ENCODE data around the gene SELL.
"Not testable (repeated sequence)": the region's sequence is repeated elsewhere in the genome, so short reads cannot be mapped to it uniquely, and the experiment has no call there.

The SELL gene

GRCh38 chr1:169662680-169663079 is 48.7 kb downstream of the SELL start:
- H3K27ac Mint-ChIP-seq, H3K36me3 Mint-ChIP-seq, H3K27me3 Mint-ChIP-seq, H3K4me3 Mint-ChIP-seq, H3K9me3 Mint-ChIP-seq, ATAC-seq: not testable (repeated sequence)
- peaks cover 46% of the 10 kb centered on the region for H3K4me1 Mint-ChIP-seq

- ATAC-seq, H3K4me3 Mint-ChIP-seq, H3K9me3 Mint-ChIP-seq, H3K36me3 Mint-ChIP-seq, H3K27me3 Mint-ChIP-seq: not testable (repeated sequence)
- Mint-ChIP-seq H3K4me1 (peaks cover 51% of the 10 kb centered on the region), H3K27ac (peak overlapping the region; percentile 40)
Measured at GRCh38 chr1:169661066-169661465, 50.4 kb downstream of the SELL start.

- H3K36me3 Mint-ChIP-seq, H3K27me3 Mint-ChIP-seq, H3K4me3 Mint-ChIP-seq, H3K9me3 Mint-ChIP-seq, ATAC-seq: not testable (repeated sequence)
- H3K4me1 Mint-ChIP-seq, result peaks cover 67% of the 10 kb centered on the region
- H3K27ac Mint-ChIP-seq, result peak overlapping the region; percentile 55
Measured at GRCh38 chr1:169658777-169659176, 52.6 kb downstream of the SELL start.

DNA sequence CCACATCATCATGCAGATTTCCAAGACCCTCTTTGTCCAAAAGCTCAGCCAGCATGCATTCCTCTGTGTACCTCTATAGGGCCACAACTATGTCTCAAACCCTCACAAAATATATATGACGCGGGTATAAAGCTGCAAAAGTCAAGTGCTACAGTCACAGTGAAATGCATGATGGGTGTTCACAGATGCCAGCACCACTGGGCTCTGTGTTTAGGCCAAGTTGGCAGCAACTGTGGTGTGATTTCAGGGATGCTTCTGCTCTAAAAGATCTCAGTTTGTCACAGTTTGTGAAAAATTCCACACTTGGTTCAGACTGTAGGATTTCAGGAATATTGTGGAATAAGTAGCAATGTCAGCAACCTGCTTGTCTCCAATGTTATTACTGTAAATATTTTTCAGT is 57.5 kb downstream of the SELL start:
- no peak for ATAC-seq
- Mint-ChIP-seq H3K27ac (no peak overlapping the region), H3K4me3 (no peak overlapping the region), H3K27me3 (no peaks in the 10 kb centered on the region), H3K4me1 (peaks cover 48% of the 10 kb centered on the region), H3K9me3 (peaks cover 2% of the 10 kb centered on the region), H3K36me3 (no peaks in the 10 kb centered on the region)

GRCh38 chr1:169651035-169651434 is 60.4 kb downstream of the SELL start:
- H3K9me3 Mint-ChIP-seq, result peaks cover 6% of the 10 kb centered on the region
- H3K27me3 Mint-ChIP-seq, result no peaks in the 10 kb centered on the region
- no peaks in the 10 kb centered on the region for H3K36me3 Mint-ChIP-seq
- no peak overlapping the region for H3K27ac Mint-ChIP-seq
- H3K4me1 Mint-ChIP-seq, result peaks cover 32% of the 10 kb centered on the region
- no peak for ATAC-seq
- no peak overlapping the region for H3K4me3 Mint-ChIP-seq

- no peak for ATAC-seq
- Mint-ChIP-seq H3K27ac (no peak overlapping the region), H3K4me3 (no peak overlapping the region), H3K36me3 (no peaks in the 10 kb centered on the region), H3K27me3 (no peaks in the 10 kb centered on the region), H3K9me3 (peaks cover 6% of the 10 kb centered on the region), H3K4me1 (peaks cover 27% of the 10 kb centered on the region)
Measured at GRCh38 chr1:169650551-169650950, 60.9 kb downstream of the SELL start.

DNA sequence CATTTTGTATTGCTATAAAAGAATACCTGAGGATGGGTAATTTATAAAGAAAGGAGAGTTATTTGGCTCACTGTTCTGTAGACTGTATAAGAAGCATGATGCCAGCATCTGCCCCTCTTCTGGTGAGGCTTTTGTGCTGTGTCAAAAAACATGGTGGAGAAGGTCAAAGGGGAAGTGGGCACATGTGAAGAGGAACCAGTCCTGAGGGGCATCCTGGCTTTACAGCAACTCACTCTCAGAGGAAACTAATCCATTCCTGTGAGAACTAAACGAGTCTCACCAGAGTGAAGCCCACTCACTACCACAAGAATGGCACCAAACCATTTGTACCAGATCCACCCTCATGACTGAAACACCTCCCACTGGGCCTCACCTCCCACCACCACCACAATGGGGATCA is 62.7 kb downstream of the SELL start:
- Mint-ChIP-seq H3K27ac (peak overlapping the region; percentile 19), H3K9me3 (peaks cover 6% of the 10 kb centered on the region), H3K27me3 (no peaks in the 10 kb centered on the region), H3K36me3 (no peaks in the 10 kb centered on the region), H3K4me1 (peaks cover 16% of the 10 kb centered on the region), H3K4me3 (no peak overlapping the region)
- peak; percentile 69 for ATAC-seq

- H3K4me1 Mint-ChIP-seq, result peaks cover 16% of the 10 kb centered on the region
- no peaks in the 10 kb centered on the region for H3K36me3 Mint-ChIP-seq
- no peaks in the 10 kb centered on the region for H3K27me3 Mint-ChIP-seq
- peak overlapping the region; percentile 19 for H3K27ac Mint-ChIP-seq
- no peak overlapping the region for H3K4me3 Mint-ChIP-seq
- ATAC-seq, result no peak
- peaks cover 6% of the 10 kb centered on the region for H3K9me3 Mint-ChIP-seq
Measured at GRCh38 chr1:169648187-169648586, 63.2 kb downstream of the SELL start.

DNA sequence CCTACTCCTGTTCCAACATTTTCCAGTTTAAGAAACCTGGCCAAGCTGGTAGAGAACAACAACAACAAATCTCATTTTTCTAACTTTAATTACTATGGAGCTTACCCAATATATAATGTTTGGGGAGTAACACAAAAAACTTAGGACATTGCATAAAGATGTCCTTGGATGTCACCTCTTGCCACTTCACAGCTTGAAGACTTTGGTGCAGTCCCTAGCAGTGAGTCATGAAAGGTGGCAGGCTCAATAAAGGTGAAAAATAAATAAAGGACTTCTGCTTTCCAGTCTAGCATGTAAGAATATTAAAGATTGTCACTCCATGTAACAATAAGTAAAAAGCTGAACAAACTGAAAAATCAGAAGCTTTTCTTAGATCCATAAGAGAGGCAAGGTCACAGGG is 63.9 kb downstream of the SELL start:
- no peak for ATAC-seq
- Mint-ChIP-seq H3K27me3 (no peaks in the 10 kb centered on the region), H3K9me3 (peaks cover 6% of the 10 kb centered on the region), H3K4me3 (no peak overlapping the region), H3K27ac (peak overlapping the region; percentile 19), H3K36me3 (no peaks in the 10 kb centered on the region), H3K4me1 (peaks cover 16% of the 10 kb centered on the region)

DNA sequence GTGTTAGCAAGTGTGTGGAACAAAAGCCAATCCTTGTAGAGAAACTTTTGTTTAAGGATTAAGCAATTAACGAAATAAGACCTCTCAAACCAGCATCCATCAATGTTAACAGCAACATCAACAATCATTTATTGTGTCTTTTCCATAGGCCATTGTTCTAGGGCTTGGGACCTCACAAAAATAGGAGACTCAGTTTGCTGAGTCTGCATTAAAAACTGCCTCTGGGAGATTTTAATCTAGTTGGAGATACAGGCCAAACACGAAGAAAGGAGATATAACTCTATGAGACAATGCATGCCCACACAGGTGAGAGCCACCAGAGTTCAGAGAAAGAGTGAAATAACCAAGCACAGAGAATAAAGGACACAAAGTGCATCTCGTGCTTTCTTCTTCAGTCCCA is 67.1 kb downstream of the SELL start:
- no peak overlapping the region for H3K27ac Mint-ChIP-seq
- H3K4me3 Mint-ChIP-seq, result no peak overlapping the region
- no peaks in the 10 kb centered on the region for H3K27me3 Mint-ChIP-seq
- no peak for ATAC-seq
- peaks cover 16% of the 10 kb centered on the region for H3K4me1 Mint-ChIP-seq
- H3K36me3 Mint-ChIP-seq, result no peaks in the 10 kb centered on the region
- H3K9me3 Mint-ChIP-seq, result peaks cover 9% of the 10 kb centered on the region

All from stimulated activated memory B cell treated with anti-CD40 and anti-IgM and Interleukin-4, amounts not matched to agents 10 μg/mL and 1 μg/mL and 100 μg/mL, for 72 hours (primary cell).